HCT116 (cell line): ENCODE results near the gene WNK2. TPM values are rescaled to one million over a fixed set of nuclear protein-coding genes. Genes with fewer than 3 reads are reported as not detected.

Experiments used
- ATAC-seq: fragments of 200-7000 bp; cut with Tn5 transposase; 2 replicates; pipeline ENCODE4 v1.9.1; 2020; ENCODE audit warnings: mild to moderate bottlenecking, moderate library complexity
- BruUV-seq: library from RNA; stranded (reverse); fragments of 400-500 nt; replicated peaks from 2 replicates; lab custom pipeline; 2021; lab: Mats Ljungman, UMichigan
- CTCF ChIA-PET: fragments of 300-600 bp; sonication (Branson Sonifier 250); formaldehyde crosslinking; loops from one replicate; lab custom pipeline; 2021; ENCODE audit warnings: antibody characterized with exemption; lab: Charles Lee
- POLR2A ChIA-PET: fragments of 300-600, 350-600 bp; sonication (Branson Sonifier 250); formaldehyde crosslinking; loops from one replicate; lab custom pipeline; 2021; ENCODE audit warnings: antibody characterized with exemption; lab: Charles Lee
- RAD21 ChIA-PET, 2 experiments: fragments of 300-600 bp; sonication (Branson Sonifier 250); formaldehyde crosslinking; loops; one replicate each; lab custom pipeline; 2023; ENCODE audit warnings: low total read pairs in 2 of 2; ENCODE audit not compliant: uncharacterized antibody in 2 of 2, unreplicated experiment in 2 of 2, low non-redundant PET in 1 of 2; lab: Charles Lee
- DNase-seq: peaks from one replicate; pipeline ENCODE4 v3.0.0-alpha.2; 2010; ENCODE audit warnings: low read depth, low spot score
- H2AFZ ChIP-seq: fragments of 200-600 bp; shearing (Covaris generic), sonication (generic); 2 replicates; pipeline ENCODE4 v1.6.1; 2017; ENCODE audit warnings: low read depth, mixed run types, mixed read lengths, antibody characterized with exemption, low read length; ENCODE audit not compliant: poor library complexity, severe bottlenecking
- H3K27ac ChIP-seq: 2 replicates; pipeline ENCODE4 v1.5.1; 2012; ENCODE audit warnings: low read depth, low read length
- H3K27me3 ChIP-seq: fragments of 200-600 bp; sonication (generic); 2 replicates; pipeline ENCODE4 v1.6.1; 2016; ENCODE audit warnings: mixed run types, low read length, mixed read lengths; ENCODE audit not compliant: insufficient read depth
- H3K36me3 ChIP-seq, 2 experiments: fragments of 200-500 bp in 1 of 2; fragments of 200-600 bp in 1 of 2; sonication (Bioruptor generic) in 1 of 2; sonication (generic) in 1 of 2; 2 replicates each; pipeline versions ENCODE4 v1.5.1 to v1.6.1; 2014 to 2016; ENCODE audit warnings: low read length in 2 of 2, inconsistent platforms in 1 of 2, mixed read lengths in 1 of 2, mixed run types in 1 of 2; ENCODE audit not compliant: insufficient read depth in 2 of 2, control insufficient read depth in 1 of 2
- H3K4me1 ChIP-seq, 2 experiments: fragments of 200-600 bp in 1 of 2; sonication (generic) in 1 of 2; 2 replicates each; pipeline versions ENCODE4 v1.5.1 to v1.6.1; 2012 to 2017; ENCODE audit warnings: low read length in 2 of 2, inconsistent platforms in 1 of 2, mild to moderate bottlenecking in 1 of 2, mixed read lengths in 1 of 2, mixed run types in 1 of 2, moderate library complexity in 1 of 2; ENCODE audit not compliant: insufficient read depth in 2 of 2, control insufficient read depth in 1 of 2
- H3K4me2 ChIP-seq: fragments of 200-600 bp; sonication (generic); 2 replicates; pipeline ENCODE4 v1.6.1; 2017; ENCODE audit warnings: mixed run types, low read length, mixed read lengths
- H3K4me3 ChIP-seq, 2 experiments: fragments of 200-600 bp in 1 of 2; sonication (generic) in 1 of 2; replicated peaks in 1 of 2; 2 replicates each; pipeline ENCODE4 v1.5.1; 2011 to 2016; ENCODE audit warnings: low read length in 2 of 2, control low read depth in 1 of 2, low read depth in 1 of 2, mild to moderate bottlenecking in 1 of 2, mixed read lengths in 1 of 2, mixed run types in 1 of 2
- H3K79me2 ChIP-seq: fragments of 200-600 bp; sonication (generic); 2 replicates; pipeline ENCODE4 v1.6.1; 2017; ENCODE audit warnings: mild to moderate bottlenecking, mixed run types, low read length, moderate library complexity, mixed read lengths; ENCODE audit not compliant: insufficient read depth
- H3K9ac ChIP-seq: fragments of 200-600 bp; sonication (generic); 2 replicates; pipeline ENCODE4 v1.6.1; 2016; ENCODE audit warnings: low read length, mixed read lengths
- H3K9me2 ChIP-seq: fragments of 200-600 bp; sonication (generic), shearing (Covaris generic); 2 replicates; pipeline ENCODE4 v1.6.1; 2017; ENCODE audit warnings: mixed run types, mild to moderate bottlenecking, moderate library complexity; ENCODE audit not compliant: insufficient read depth
- H3K9me3 ChIP-seq, 2 experiments: fragments of 200-500 bp in 1 of 2; fragments of 200-600 bp in 1 of 2; sonication (Bioruptor generic) in 1 of 2; sonication (generic) in 1 of 2; 2 replicates each; pipeline ENCODE4 v1.6.1; 2014 to 2017; ENCODE audit warnings: low read length in 2 of 2, mixed read lengths in 2 of 2, inconsistent platforms in 1 of 2, low read depth in 1 of 2, mild to moderate bottlenecking in 1 of 2, mixed run types in 1 of 2, moderate library complexity in 1 of 2; ENCODE audit not compliant: control insufficient read depth in 1 of 2, insufficient read depth in 1 of 2
- H4K20me1 ChIP-seq: fragments of 200-600 bp; sonication (generic), shearing (Covaris generic); 2 replicates; pipeline ENCODE4 v1.6.1; 2017; ENCODE audit warnings: mixed run types, mild to moderate bottlenecking, moderate library complexity; ENCODE audit not compliant: insufficient read depth
- FOSL1 ChIP-seq: IDR thresholded peaks from 2 replicates; pipeline ENCODE4 v1.6.1; 2012; ENCODE audit warnings: low read depth
- JUND ChIP-seq: IDR thresholded peaks from 2 replicates; pipeline ENCODE4 v1.6.1; 2012
- POLR2AphosphoS5 ChIP-seq: IDR thresholded peaks from 2 replicates; pipeline ENCODE4 v1.6.1; 2011; ENCODE audit warnings: mild to moderate bottlenecking, low read depth, low read length, moderate library complexity
- RAD21 ChIP-seq: IDR thresholded peaks from 2 replicates; pipeline ENCODE4 v1.6.1; 2012; ENCODE audit warnings: low read depth, mild to moderate bottlenecking
- SP1 ChIP-seq: IDR thresholded peaks from 2 replicates; pipeline ENCODE4 v1.6.1; 2012; ENCODE audit warnings: low read depth
- SRF ChIP-seq: IDR thresholded peaks from 2 replicates; pipeline ENCODE4 v1.6.1; 2012; ENCODE audit warnings: low read depth
- TCF7L2 ChIP-seq: IDR thresholded peaks from 2 replicates; pipeline ENCODE4 v1.7.0; 2011; ENCODE audit warnings: borderline replicate concordance, inconsistent platforms; ENCODE audit not compliant: insufficient read depth, insufficient read length; ENCODE audit errors: extremely low read depth
- ZFX ChIP-seq: fragments of 450-650 bp; IDR thresholded peaks from 2 replicates; pipeline ENCODE4 v1.6.1; 2017
- ZNF274 ChIP-seq: fragments of 200-500 bp; sonication (Bioruptor generic); IDR thresholded peaks from 2 replicates; pipeline ENCODE4 v1.6.1; 2014; ENCODE audit warnings: mild to moderate bottlenecking, low read depth, low read length, inconsistent platforms
- intact Hi-C: fragments of 100-400 bp; cut with micrococcal nuclease; formaldehyde crosslinking; loops from 2 replicates; pipeline ENCODE4 v1.10.0; 2022
- total RNA-seq: library from RNA; stranded (reverse); gene quantifications from one replicate; pipeline ENCODE4 v1.2.1, GENCODE V29; 2021; ENCODE audit not compliant: unreplicated experiment
- TF ChIP-seq, protein P1 (sequence below), 3 experiments: fragments of 200-600 bp in 1 of 3; sonication (generic) in 1 of 3; IDR thresholded peaks in 2 of 3; conservative IDR thresholded peaks in 1 of 3; 2 replicates each; pipeline ENCODE4 v1.5.1; 2012 to 2017; ENCODE audit warnings: low read depth in 2 of 3, low read length in 2 of 3, antibody characterized with exemption in 1 of 3, borderline replicate concordance in 1 of 3, control low read depth in 1 of 3, mild to moderate bottlenecking in 1 of 3, mixed read lengths in 1 of 3, mixed run types in 1 of 3, moderate library complexity in 1 of 3; ENCODE audit not compliant: insufficient read depth in 1 of 3
- TF ChIP-seq, protein P2 (sequence below): IDR thresholded peaks from 2 replicates; pipeline ENCODE4 v1.6.1; 2012; ENCODE audit warnings: low read depth
- TF ChIP-seq, protein P3 (sequence below): IDR thresholded peaks from 2 replicates; pipeline ENCODE4 v1.6.1; 2011; ENCODE audit warnings: mild to moderate bottlenecking, low read length, moderate library complexity; ENCODE audit not compliant: insufficient replicate concordance; ENCODE audit errors: extremely low read depth

WNK2 gene
- total RNA-seq, 1 experiment from 2014 or later, result 24.4 TPM

DNA sequence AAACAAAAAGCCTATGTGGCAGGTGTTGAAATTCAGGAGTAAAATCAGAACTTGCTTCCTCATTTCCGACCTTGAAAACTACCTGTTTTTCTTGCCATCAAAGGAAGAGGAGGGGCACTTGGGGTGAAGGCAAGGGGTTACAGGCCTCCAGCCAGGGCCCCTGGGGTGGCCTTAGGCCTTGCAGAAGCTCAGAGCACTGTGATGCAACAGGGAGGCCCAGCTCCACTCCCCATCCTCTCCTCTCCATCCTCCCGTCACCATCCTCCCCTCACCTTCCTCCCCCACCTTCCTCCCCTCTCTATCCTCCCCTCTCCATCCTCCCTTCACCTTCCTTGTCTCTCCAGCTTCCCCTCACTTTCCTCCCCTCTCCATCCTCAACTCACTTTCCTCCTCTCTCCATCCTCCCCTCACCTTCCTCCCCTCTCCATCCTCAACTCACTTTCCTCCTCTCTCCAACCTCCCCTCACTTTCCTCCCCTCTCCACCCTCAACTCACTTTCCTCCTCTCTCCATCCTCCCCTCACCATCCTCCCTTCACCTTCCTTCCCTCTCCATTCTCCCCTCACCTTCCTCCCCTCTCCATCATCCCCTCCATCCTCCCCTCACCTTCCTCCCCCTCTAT is 111.6 kb downstream of the WNK2 start:
- Histone ChIP-seq H3K9me2 (no peaks in the 10 kb centered on the region), H3K36me3 (no peaks in the 10 kb centered on the region), H3K4me2 (no peak overlapping the region), H3K9me3 (no peaks in the 10 kb centered on the region), H2AFZ (no peak overlapping the region), H3K9ac (no peak overlapping the region), H3K27ac (no peak overlapping the region), H4K20me1 (no peaks in the 10 kb centered on the region), H3K4me3 (no peak overlapping the region), H3K4me1 (no peaks in the 10 kb centered on the region), H3K27me3 (no peaks in the 10 kb centered on the region), H3K79me2 (no peaks in the 10 kb centered on the region)
- BruUV-seq, result no TSS peak
- ATAC-seq, result no peak
- ChIA-PET RAD21 (no interaction called here), CTCF (no interaction called here), POLR2A (no interaction called here)
- DNase-seq, result no peak
- TF ChIP-seq ZFX (no peak), RAD21 (no peak), SRF (no peak), TCF7L2 (no peak), JUND (no peak), POLR2AphosphoS5 (no peak), FOSL1 (no peak), SP1 (no peak), ZNF274 (no peak)
- TF ChIP-seq, protein P1, sequence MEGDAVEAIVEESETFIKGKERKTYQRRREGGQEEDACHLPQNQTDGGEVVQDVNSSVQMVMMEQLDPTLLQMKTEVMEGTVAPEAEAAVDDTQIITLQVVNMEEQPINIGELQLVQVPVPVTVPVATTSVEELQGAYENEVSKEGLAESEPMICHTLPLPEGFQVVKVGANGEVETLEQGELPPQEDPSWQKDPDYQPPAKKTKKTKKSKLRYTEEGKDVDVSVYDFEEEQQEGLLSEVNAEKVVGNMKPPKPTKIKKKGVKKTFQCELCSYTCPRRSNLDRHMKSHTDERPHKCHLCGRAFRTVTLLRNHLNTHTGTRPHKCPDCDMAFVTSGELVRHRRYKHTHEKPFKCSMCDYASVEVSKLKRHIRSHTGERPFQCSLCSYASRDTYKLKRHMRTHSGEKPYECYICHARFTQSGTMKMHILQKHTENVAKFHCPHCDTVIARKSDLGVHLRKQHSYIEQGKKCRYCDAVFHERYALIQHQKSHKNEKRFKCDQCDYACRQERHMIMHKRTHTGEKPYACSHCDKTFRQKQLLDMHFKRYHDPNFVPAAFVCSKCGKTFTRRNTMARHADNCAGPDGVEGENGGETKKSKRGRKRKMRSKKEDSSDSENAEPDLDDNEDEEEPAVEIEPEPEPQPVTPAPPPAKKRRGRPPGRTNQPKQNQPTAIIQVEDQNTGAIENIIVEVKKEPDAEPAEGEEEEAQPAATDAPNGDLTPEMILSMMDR (IDR thresholded peaks at IDR 0.05 in 2 of 3, conservative IDR thresholded peaks at IDR 0.05 in 1 of 3; ENCODE audit: borderline replicate concordance in 1 of 3, insufficient read depth in 1 of 3, low read depth in 2 of 3, low read length in 2 of 3), result no peak
- TF ChIP-seq, protein P2, sequence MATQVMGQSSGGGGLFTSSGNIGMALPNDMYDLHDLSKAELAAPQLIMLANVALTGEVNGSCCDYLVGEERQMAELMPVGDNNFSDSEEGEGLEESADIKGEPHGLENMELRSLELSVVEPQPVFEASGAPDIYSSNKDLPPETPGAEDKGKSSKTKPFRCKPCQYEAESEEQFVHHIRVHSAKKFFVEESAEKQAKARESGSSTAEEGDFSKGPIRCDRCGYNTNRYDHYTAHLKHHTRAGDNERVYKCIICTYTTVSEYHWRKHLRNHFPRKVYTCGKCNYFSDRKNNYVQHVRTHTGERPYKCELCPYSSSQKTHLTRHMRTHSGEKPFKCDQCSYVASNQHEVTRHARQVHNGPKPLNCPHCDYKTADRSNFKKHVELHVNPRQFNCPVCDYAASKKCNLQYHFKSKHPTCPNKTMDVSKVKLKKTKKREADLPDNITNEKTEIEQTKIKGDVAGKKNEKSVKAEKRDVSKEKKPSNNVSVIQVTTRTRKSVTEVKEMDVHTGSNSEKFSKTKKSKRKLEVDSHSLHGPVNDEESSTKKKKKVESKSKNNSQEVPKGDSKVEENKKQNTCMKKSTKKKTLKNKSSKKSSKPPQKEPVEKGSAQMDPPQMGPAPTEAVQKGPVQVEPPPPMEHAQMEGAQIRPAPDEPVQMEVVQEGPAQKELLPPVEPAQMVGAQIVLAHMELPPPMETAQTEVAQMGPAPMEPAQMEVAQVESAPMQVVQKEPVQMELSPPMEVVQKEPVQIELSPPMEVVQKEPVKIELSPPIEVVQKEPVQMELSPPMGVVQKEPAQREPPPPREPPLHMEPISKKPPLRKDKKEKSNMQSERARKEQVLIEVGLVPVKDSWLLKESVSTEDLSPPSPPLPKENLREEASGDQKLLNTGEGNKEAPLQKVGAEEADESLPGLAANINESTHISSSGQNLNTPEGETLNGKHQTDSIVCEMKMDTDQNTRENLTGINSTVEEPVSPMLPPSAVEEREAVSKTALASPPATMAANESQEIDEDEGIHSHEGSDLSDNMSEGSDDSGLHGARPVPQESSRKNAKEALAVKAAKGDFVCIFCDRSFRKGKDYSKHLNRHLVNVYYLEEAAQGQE, result no peak
- TF ChIP-seq, protein P3, sequence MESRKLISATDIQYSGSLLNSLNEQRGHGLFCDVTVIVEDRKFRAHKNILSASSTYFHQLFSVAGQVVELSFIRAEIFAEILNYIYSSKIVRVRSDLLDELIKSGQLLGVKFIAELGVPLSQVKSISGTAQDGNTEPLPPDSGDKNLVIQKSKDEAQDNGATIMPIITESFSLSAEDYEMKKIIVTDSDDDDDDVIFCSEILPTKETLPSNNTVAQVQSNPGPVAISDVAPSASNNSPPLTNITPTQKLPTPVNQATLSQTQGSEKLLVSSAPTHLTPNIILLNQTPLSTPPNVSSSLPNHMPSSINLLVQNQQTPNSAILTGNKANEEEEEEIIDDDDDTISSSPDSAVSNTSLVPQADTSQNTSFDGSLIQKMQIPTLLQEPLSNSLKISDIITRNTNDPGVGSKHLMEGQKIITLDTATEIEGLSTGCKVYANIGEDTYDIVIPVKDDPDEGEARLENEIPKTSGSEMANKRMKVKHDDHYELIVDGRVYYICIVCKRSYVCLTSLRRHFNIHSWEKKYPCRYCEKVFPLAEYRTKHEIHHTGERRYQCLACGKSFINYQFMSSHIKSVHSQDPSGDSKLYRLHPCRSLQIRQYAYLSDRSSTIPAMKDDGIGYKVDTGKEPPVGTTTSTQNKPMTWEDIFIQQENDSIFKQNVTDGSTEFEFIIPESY, result no peak
- intact Hi-C loops, result no loop called here
